Endodermal cell (in vitro differentiated cells): Measurements from ENCODE around the gene CHI3L1. TPM values are rescaled to one million over a fixed set of nuclear protein-coding genes. Genes with fewer than 3 reads are reported as not detected.

Experiments
- DNase-seq: peaks from one replicate; pipeline ENCODE4 v3.0.0-alpha.2; 2017
- H3K27ac ChIP-seq: 2 replicates; pipeline ENCODE4 v1.5.1; 2013; ENCODE audit warnings: mild to moderate bottlenecking, low read depth, low read length, moderate library complexity
- H3K27me3 ChIP-seq: 2 replicates; pipeline ENCODE4 v1.6.1; 2013; ENCODE audit warnings: mild to moderate bottlenecking, low read length, moderate library complexity; ENCODE audit not compliant: insufficient read depth, control insufficient read depth, poor library complexity, severe bottlenecking
- H3K36me3 ChIP-seq: 2 replicates; pipeline ENCODE4 v1.7.0; 2013; ENCODE audit warnings: mild to moderate bottlenecking, low read length, moderate library complexity; ENCODE audit not compliant: control insufficient read depth, insufficient read depth
- H3K4me1 ChIP-seq: one replicate; pipeline ENCODE4 v1.7.0; 2013; ENCODE audit warnings: low read length; ENCODE audit not compliant: control insufficient read depth, insufficient read depth
- H3K4me3 ChIP-seq: 2 replicates; pipeline ENCODE4 v1.5.1; 2013; ENCODE audit warnings: mild to moderate bottlenecking, low read length, moderate library complexity
- H3K9ac ChIP-seq: 2 replicates; pipeline ENCODE4 v1.6.1; 2013; ENCODE audit warnings: mild to moderate bottlenecking, low read length, moderate library complexity; ENCODE audit not compliant: poor library complexity, severe bottlenecking; ENCODE audit errors: extremely low read depth
- H3K9me3 ChIP-seq: 2 replicates; pipeline ENCODE4 v1.6.1; 2013; ENCODE audit warnings: mild to moderate bottlenecking, low read length, moderate library complexity; ENCODE audit not compliant: control insufficient read depth
- H3K27ac Mint-ChIP-seq: 2 replicates; pipeline ENCODE4 v1.8.0; 2020; ENCODE audit warnings: mixed read lengths
- H3K27me3 Mint-ChIP-seq: 2 replicates; pipeline ENCODE4 v1.8.0; 2021; ENCODE audit warnings: mild to moderate bottlenecking, mixed read lengths; ENCODE audit not compliant: insufficient read depth
- H3K36me3 Mint-ChIP-seq: 2 replicates; pipeline ENCODE4 v1.8.0; 2020; ENCODE audit warnings: low read depth, mixed read lengths
- H3K4me1 Mint-ChIP-seq: 2 replicates; pipeline ENCODE4 v1.8.0; 2020; ENCODE audit warnings: mixed read lengths
- H3K4me3 Mint-ChIP-seq: 2 replicates; pipeline ENCODE4 v1.8.0; 2020; ENCODE audit warnings: mild to moderate bottlenecking, moderate library complexity, mixed read lengths
- H3K9me3 Mint-ChIP-seq: 2 replicates; pipeline ENCODE4 v1.8.0; 2020; ENCODE audit warnings: mild to moderate bottlenecking, mixed read lengths
- CTCF ChIP-seq: fragments of 200-600 bp; sonication (generic); conservative IDR thresholded peaks from 2 replicates; pipeline ENCODE4 v1.5.0; 2021; ENCODE audit warnings: antibody characterized with exemption, mild to moderate bottlenecking
- WGBS, 2 experiments: methylation state at CpG; one replicate each; pipeline versions ENCODE4 v1.1.5 to v1.1.7; 2013; ENCODE audit warnings: missing lambda C conversion rate in 2 of 2, mixed read lengths in 1 of 2; ENCODE audit not compliant: insufficient coverage in 1 of 2, insufficient read length in 1 of 2; 5-methylcytosine and 5-hydroxymethylcytosine counted together
- total RNA-seq, 2 donors: library from RNA; stranded (reverse); fragmentation: NEBNext Ultra II Directional in 1 of 2; extraction: Animal tissue kit (Norgen Biotek cat#: 25700) in 1 of 2; gene quantifications; 2 replicates in 1 of 2; 3 replicates in 1 of 2; pipeline ENCODE4 v1.2.1, GENCODE V29; 2021

The CHI3L1 gene
- total RNA-seq, 2 donors from 2014 or later = 0.18 to 1.1 TPM

GRCh38 chr1:203211812-203212211, 25.3 kb upstream of the CHI3L1 start:
- no peak overlapping the region for H3K4me3 ChIP-seq
- H3K27ac Mint-ChIP-seq = no peak overlapping the region
- H3K36me3 Mint-ChIP-seq = no peaks in the 10 kb centered on the region
- H3K36me3 ChIP-seq = no peaks in the 10 kb centered on the region
- H3K27me3 ChIP-seq = no peaks in the 10 kb centered on the region
- H3K27me3 Mint-ChIP-seq = peaks cover 20% of the 10 kb centered on the region
- no peak overlapping the region for H3K9ac ChIP-seq
- 95 to 100% methylated on average over 3 of the region's 3 CpGs for WGBS, 2 experiments
- H3K4me1 ChIP-seq = no peaks in the 10 kb centered on the region
- H3K27ac ChIP-seq = no peak overlapping the region
- TF ChIP-seq CTCF = no peak
- no peaks in the 10 kb centered on the region for H3K9me3 ChIP-seq
- H3K9me3 Mint-ChIP-seq = no peaks in the 10 kb centered on the region
- peaks cover 10% of the 10 kb centered on the region for H3K4me1 Mint-ChIP-seq
- H3K4me3 Mint-ChIP-seq = no peak overlapping the region
- no peak for DNase-seq

- no peaks in the 10 kb centered on the region for H3K4me1 ChIP-seq
- peaks cover 9% of the 10 kb centered on the region for H3K4me1 Mint-ChIP-seq
- DNase-seq = no peak
- H3K27ac ChIP-seq = no peak overlapping the region
- no peak overlapping the region for H3K4me3 Mint-ChIP-seq
- H3K4me3 ChIP-seq = no peak overlapping the region
- peaks cover 14% of the 10 kb centered on the region for H3K27me3 Mint-ChIP-seq
- no peaks in the 10 kb centered on the region for H3K36me3 Mint-ChIP-seq
- H3K9me3 ChIP-seq = no peaks in the 10 kb centered on the region
- no peak overlapping the region for H3K9ac ChIP-seq
- H3K27me3 ChIP-seq = no peaks in the 10 kb centered on the region
- TF ChIP-seq CTCF = no peak
- no peak overlapping the region for H3K27ac Mint-ChIP-seq
- H3K36me3 ChIP-seq = no peaks in the 10 kb centered on the region
- no peaks in the 10 kb centered on the region for H3K9me3 Mint-ChIP-seq
These were observed 24.5 kb upstream of the CHI3L1 start for GRCh38 chr1:203210988-203211387.

- H3K27ac ChIP-seq = no peak overlapping the region
- Mint-ChIP-seq H3K4me1 (peaks cover 6% of the 10 kb centered on the region), H3K4me3 (no peak overlapping the region), H3K27me3 (peaks cover 14% of the 10 kb centered on the region), H3K27ac (no peak overlapping the region), H3K36me3 (no peaks in the 10 kb centered on the region), H3K9me3 (no peaks in the 10 kb centered on the region)
- H3K9me3 ChIP-seq = no peaks in the 10 kb centered on the region
- TF ChIP-seq CTCF = no peak
- no peak overlapping the region for H3K4me3 ChIP-seq
- no peaks in the 10 kb centered on the region for H3K4me1 ChIP-seq
- H3K36me3 ChIP-seq = no peaks in the 10 kb centered on the region
- no peak for DNase-seq
- H3K9ac ChIP-seq = no peak overlapping the region
- no peaks in the 10 kb centered on the region for H3K27me3 ChIP-seq
These were observed 23.8 kb upstream of the CHI3L1 start for GRCh38 chr1:203210350-203210749.
